ENCODE data around the gene CDT1.

GRCh38 chr16:88813269-88814143, 9.9 kb downstream of the CDT1 start:
- TF ChIP-seq CTCF (IDR thresholded peaks at IDR 0.05) (no peak), POLR2A (IDR thresholded peaks at IDR 0.05) (no peak)
